VCaP (cell line): Measurements from ENCODE around the gene TMEM212.

Experiments used
- H3K27ac ChIP-seq: fragments of 450-650 bp; 2 replicates; pipeline ENCODE4 v1.5.1; 2017
- CTCF ChIP-seq: fragments of 450-650 bp; conservative IDR thresholded peaks from 2 replicates; pipeline ENCODE4 v1.5.1; 2017; ENCODE audit warnings: mild to moderate bottlenecking, moderate library complexity

Gene TMEM212

GRCh38 chr3:171863920-171864319 is 20.8 kb downstream of the TMEM212 start:
- no peak overlapping the region for H3K27ac ChIP-seq
- TF ChIP-seq CTCF = no peak

GRCh38 chr3:171865191-171865865 is 22.2 kb downstream of the TMEM212 start:
- no peak for TF ChIP-seq CTCF
- no peak overlapping the region for H3K27ac ChIP-seq

- no peak overlapping the region for H3K27ac ChIP-seq
- TF ChIP-seq CTCF = no peak
Observed at GRCh38 chr3:171867981-171868380, 24.8 kb downstream of the TMEM212 start.

- TF ChIP-seq CTCF = no peak
- no peak overlapping the region for H3K27ac ChIP-seq
Observed at GRCh38 chr3:171871392-171872274, 28.5 kb downstream of the TMEM212 start.

GRCh38 chr3:171873580-171873979 is 30.4 kb downstream of the TMEM212 start:
- TF ChIP-seq CTCF = no peak

GRCh38 chr3:171874251-171874681 is 31.1 kb downstream of the TMEM212 start:
- TF ChIP-seq CTCF = no peak
- no peak overlapping the region for H3K27ac ChIP-seq

More at GRCh38 chr3:171873580-171873979, 30.4 kb downstream of the TMEM212 start:
- H3K27ac ChIP-seq = no peak overlapping the region

- TF ChIP-seq CTCF = no peak
- no peak overlapping the region for H3K27ac ChIP-seq
Observed at GRCh38 chr3:171874879-171875278, 31.7 kb downstream of the TMEM212 start.
